ENCODE results near the gene F2. TPM values are rescaled to one million over a fixed set of nuclear protein-coding genes. Genes with fewer than 3 reads are reported as not detected.

F2 gene
- total and polyA plus RNA-seq, 2 of the 13 experiments (the other 11 are each of a cell fraction or from before 2014, with no cell fraction given) = 330 to 801 TPM

GRCh38 chr11:46675288-46675851 is 43.6 kb upstream of the F2 start (continued):
- TF ChIP-seq KDM4B (CRISPR knock-in tag; IDR thresholded peaks at IDR 0.05) (no peak), CSRNP1 (CRISPR knock-in tag; IDR thresholded peaks at IDR 0.05) (no peak), PRDM10 (CRISPR knock-in tag; IDR thresholded peaks at IDR 0.05; ENCODE audit: low read depth) (no peak), SYNCRIP (IDR thresholded peaks at IDR 0.05; ENCODE audit: insufficient read depth, low read depth, low read length) (no peak), IKZF5 (CRISPR knock-in tag; IDR thresholded peaks at IDR 0.05) (no peak), MAX (IDR thresholded peaks at IDR 0.05) (peak; percentile 8; the same call in 1 of the 2 replicates), HOXA3 (CRISPR knock-in tag; IDR thresholded peaks at IDR 0.05) (no peak), ZNF614 (CRISPR knock-in tag; IDR thresholded peaks at IDR 0.05; ENCODE audit: borderline replicate concordance) (no peak), MBNL3 (CRISPR knock-in tag; conservative IDR thresholded peaks at IDR 0.05) (no peak), IRX3 (CRISPR knock-in tag; IDR thresholded peaks at IDR 0.05; ENCODE audit: borderline replicate concordance, low read depth) (no peak), ARID2 (CRISPR knock-in tag; IDR thresholded peaks at IDR 0.05; ENCODE audit: borderline replicate concordance) (no peak), CSRNP2 (CRISPR knock-in tag; conservative IDR thresholded peaks at IDR 0.05; ENCODE audit: low read depth) (no peak), RFX3 (CRISPR knock-in tag; IDR thresholded peaks at IDR 0.05) (no peak), ZNF12 (CRISPR knock-in tag; IDR thresholded peaks at IDR 0.05) (0 out of 2 replicates have a peak, but pooled peaks have one; percentile 36), ZBTB44 (CRISPR knock-in tag; IDR thresholded peaks at IDR 0.05) (no peak), ZNF282 (IDR thresholded peaks at IDR 0.05; ENCODE audit: partially characterized antibody) (no peak), MNT (IDR thresholded peaks at IDR 0.05) (no peak), ZNF761 (CRISPR knock-in tag; conservative IDR thresholded peaks at IDR 0.05) (no peak)
